GM23248 (cell line): ENCODE results near the gene CACNA1E.

Source experiments
- EZH2 ChIP-seq: fragments of 200-600 bp; sonication (generic); IDR thresholded peaks from 2 replicates; pipeline ENCODE4 v1.6.1; 2018; ENCODE audit warnings: antibody characterized with exemption, mild to moderate bottlenecking; ENCODE audit not compliant: insufficient read depth, poor library complexity, severe bottlenecking
- EZH2phosphoT487 ChIP-seq: fragments of 200-600 bp; sonication (generic); IDR thresholded peaks from 2 replicates; pipeline ENCODE4 v1.6.1; 2018; ENCODE audit warnings: antibody characterized with exemption, moderate library complexity, mild to moderate bottlenecking, low read depth; ENCODE audit not compliant: insufficient read depth

- TF ChIP-seq EZH2phosphoT487, result no peak
- TF ChIP-seq EZH2, result no peak
Measured at GRCh38 chr1:181791721-181792120, 308.4 kb downstream of the CACNA1E start.
